Measurements from ENCODE around the gene MTA3.

DNA sequence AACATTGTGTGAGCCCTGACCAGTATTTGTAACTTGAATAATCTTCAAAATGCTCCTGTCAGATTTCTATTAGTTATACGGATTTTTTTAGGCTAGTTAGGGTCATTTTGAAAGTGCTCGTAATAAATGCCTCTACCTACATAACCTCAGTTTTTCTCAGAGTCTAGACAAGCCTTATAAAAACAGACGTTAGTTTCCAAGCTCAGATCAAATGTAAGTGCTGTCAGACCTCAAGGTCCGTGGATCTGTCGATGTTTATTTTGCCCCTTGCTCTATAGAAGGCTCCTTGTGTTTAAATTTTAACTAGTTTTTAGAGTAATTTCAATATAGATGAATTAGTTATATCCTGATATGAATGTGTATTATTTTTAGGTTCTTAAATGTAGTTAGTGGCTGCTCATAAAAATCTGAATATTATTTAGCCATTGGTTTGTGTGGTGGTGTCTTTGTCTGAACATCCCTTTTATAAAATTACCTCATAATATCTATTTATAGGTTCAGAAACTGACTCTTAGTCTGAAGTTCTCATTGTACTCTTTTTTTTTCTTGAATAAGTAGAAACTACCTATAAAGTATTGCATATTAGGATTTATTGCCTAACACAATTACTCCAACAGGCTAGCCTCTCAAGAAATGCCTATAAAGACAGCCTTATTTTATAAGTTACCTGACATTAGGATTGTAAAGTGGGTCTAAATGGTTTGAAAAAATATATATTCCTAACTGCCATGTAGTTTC lies 71.1 kb downstream of the MTA3 start:
- TF ChIP-seq CTCF (IDR thresholded peaks at IDR 0.05) (no peak), POLR2A (IDR thresholded peaks at IDR 0.05) (no peak)
